Type B pancreatic cell (in vitro differentiated cells): ENCODE results near the gene KDM6B. TPM values are rescaled to one million over a fixed set of nuclear protein-coding genes. Genes with fewer than 3 reads are reported as not detected.

Experiments used
- DNase-seq: peaks from one replicate; pipeline ENCODE4 v3.0.0; 2021; ENCODE audit warnings: mixed read lengths; ENCODE audit not compliant: unreplicated experiment; ENCODE audit errors: extremely low spot score
- H3K27ac Mint-ChIP-seq: 2 replicates; pipeline ENCODE4 v1.8.0; 2021; ENCODE audit warnings: mild to moderate bottlenecking, mixed read lengths
- H3K27me3 Mint-ChIP-seq: 2 replicates; pipeline ENCODE4 v1.8.0; 2021; ENCODE audit warnings: mixed read lengths
- H3K36me3 Mint-ChIP-seq: 2 replicates; pipeline ENCODE4 v1.8.0; 2021; ENCODE audit warnings: mixed read lengths
- H3K4me1 Mint-ChIP-seq: one replicate; pipeline ENCODE4 v1.8.0; 2021; ENCODE audit warnings: mixed read lengths; ENCODE audit not compliant: unreplicated experiment
- H3K4me3 Mint-ChIP-seq: 2 replicates; pipeline ENCODE4 v1.8.0; 2021; ENCODE audit warnings: mild to moderate bottlenecking, mixed read lengths
- H3K9me3 Mint-ChIP-seq: 2 replicates; pipeline ENCODE4 v1.8.0; 2021; ENCODE audit warnings: mixed read lengths
- total RNA-seq: library from RNA; stranded (reverse); gene quantifications from 2 replicates; pipeline ENCODE4 v1.2.1, GENCODE V29; 2021; ENCODE audit warnings: low replicate concordance
- TF ChIP-seq, protein P1 (sequence below): fragments of 200-600 bp; sonication (generic); conservative IDR thresholded peaks from 2 replicates; pipeline ENCODE4 v1.5.0; 2021; ENCODE audit warnings: antibody characterized with exemption, mild to moderate bottlenecking

The KDM6B gene
- total RNA-seq, 1 donor from 2014 or later: 69.1 TPM

DNA sequence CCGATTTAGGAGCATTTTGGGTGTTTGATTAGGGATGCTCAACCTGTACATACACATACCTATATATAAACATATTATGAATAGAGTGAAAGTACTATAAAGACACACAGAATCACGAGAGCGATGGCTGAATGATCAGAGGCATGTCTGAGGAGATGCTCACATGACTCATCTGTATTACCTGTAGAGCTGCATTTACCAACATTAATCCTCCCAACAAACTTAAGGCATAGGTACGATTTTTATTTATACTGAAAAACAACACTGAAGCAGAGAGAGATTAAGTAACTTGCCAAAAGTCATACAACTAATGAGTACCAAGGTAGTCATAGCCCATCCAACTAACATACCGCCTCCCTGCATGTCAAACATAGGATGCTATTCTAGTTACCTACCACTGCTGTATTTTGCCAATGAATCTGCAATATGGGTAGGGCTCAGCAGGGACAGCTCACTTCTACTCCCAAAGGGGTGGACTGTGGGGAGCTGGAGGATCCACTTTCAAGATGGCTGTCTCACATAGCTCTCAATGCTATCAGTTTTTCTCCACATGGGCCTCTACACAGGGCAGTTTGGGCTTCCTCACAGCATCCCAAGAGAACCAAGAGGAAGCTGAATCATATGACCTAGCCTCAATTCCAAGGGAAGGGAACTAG lies 31.1 kb downstream of the KDM6B start:
- no peaks in the 10 kb centered on the region for H3K9me3 Mint-ChIP-seq
- H3K4me3 Mint-ChIP-seq: no peak overlapping the region
- DNase-seq: no peak
- no peak overlapping the region for H3K27ac Mint-ChIP-seq
- peaks cover 27% of the 10 kb centered on the region for H3K36me3 Mint-ChIP-seq
- H3K4me1 Mint-ChIP-seq: peaks cover 22% of the 10 kb centered on the region
- TF ChIP-seq, protein P1, sequence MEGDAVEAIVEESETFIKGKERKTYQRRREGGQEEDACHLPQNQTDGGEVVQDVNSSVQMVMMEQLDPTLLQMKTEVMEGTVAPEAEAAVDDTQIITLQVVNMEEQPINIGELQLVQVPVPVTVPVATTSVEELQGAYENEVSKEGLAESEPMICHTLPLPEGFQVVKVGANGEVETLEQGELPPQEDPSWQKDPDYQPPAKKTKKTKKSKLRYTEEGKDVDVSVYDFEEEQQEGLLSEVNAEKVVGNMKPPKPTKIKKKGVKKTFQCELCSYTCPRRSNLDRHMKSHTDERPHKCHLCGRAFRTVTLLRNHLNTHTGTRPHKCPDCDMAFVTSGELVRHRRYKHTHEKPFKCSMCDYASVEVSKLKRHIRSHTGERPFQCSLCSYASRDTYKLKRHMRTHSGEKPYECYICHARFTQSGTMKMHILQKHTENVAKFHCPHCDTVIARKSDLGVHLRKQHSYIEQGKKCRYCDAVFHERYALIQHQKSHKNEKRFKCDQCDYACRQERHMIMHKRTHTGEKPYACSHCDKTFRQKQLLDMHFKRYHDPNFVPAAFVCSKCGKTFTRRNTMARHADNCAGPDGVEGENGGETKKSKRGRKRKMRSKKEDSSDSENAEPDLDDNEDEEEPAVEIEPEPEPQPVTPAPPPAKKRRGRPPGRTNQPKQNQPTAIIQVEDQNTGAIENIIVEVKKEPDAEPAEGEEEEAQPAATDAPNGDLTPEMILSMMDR: no peak
- no peaks in the 10 kb centered on the region for H3K27me3 Mint-ChIP-seq

DNA sequence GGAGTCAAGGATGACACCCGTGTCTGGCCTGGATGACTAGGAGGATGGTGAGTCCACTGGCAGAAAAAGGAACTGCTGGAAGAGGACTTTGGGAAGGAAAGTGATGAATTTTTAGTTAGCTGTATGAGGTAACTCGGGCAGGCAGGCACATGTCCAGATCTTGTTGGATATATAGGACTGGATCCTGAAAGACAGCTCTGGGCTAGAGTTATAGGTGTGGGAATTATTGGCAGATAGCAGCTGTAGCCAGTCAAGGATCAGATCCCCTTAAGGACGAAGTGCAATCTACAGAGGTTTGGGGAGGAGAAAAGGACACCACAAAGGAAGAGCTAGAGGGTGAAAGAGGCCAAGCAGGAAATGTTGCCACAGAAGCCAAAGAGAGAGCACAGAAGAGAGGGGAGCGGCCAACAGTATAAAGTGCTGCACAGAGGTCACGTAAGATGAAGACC lies 33.9 kb downstream of the KDM6B start:
- no peak overlapping the region for H3K27ac Mint-ChIP-seq
- peaks cover 11% of the 10 kb centered on the region for H3K4me1 Mint-ChIP-seq
- H3K27me3 Mint-ChIP-seq: no peaks in the 10 kb centered on the region
- H3K4me3 Mint-ChIP-seq: no peak overlapping the region
- DNase-seq: no peak
- TF ChIP-seq, protein P1: no peak
- H3K36me3 Mint-ChIP-seq: peaks cover 27% of the 10 kb centered on the region
- H3K9me3 Mint-ChIP-seq: no peaks in the 10 kb centered on the region

- H3K27me3 Mint-ChIP-seq: no peaks in the 10 kb centered on the region
- H3K4me3 Mint-ChIP-seq: no peak overlapping the region
- TF ChIP-seq, protein P1: no peak
- no peak overlapping the region for H3K27ac Mint-ChIP-seq
- no peaks in the 10 kb centered on the region for H3K4me1 Mint-ChIP-seq
- peaks cover 35% of the 10 kb centered on the region for H3K36me3 Mint-ChIP-seq
- DNase-seq: no peak
- H3K9me3 Mint-ChIP-seq: no peaks in the 10 kb centered on the region
Measured at GRCh38 chr17:7873051-7873450, 39.0 kb downstream of the KDM6B start.

DNA sequence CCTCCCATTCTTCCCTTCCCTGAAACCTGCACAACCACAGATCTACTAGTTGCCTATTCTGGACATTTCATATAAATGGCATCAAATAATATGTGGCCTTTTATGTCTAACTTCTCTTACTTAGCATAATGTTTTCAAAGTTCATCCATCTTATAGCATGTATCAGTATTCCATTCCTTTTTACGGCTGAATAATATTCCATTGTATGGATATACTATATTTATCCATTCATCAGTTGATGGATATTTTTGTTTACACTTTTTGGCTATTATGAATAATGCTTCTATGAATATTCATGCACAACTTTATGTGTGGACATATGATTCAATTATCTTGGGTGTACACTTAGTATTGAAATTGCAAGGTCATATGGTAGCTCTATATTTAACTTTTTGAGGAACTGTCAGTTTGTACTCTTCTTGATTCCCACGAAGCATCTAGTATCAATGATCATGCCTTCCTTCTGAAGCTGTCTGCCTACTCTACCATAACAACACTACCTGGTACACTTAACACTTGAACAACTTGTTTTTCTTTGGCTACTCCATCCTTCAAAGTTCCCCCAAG lies 41.9 kb downstream of the KDM6B start:
- H3K36me3 Mint-ChIP-seq: peaks cover 34% of the 10 kb centered on the region
- no peaks in the 10 kb centered on the region for H3K4me1 Mint-ChIP-seq
- no peak overlapping the region for H3K4me3 Mint-ChIP-seq
- no peaks in the 10 kb centered on the region for H3K27me3 Mint-ChIP-seq
- no peak overlapping the region for H3K27ac Mint-ChIP-seq
- TF ChIP-seq, protein P1: no peak
- H3K9me3 Mint-ChIP-seq: no peaks in the 10 kb centered on the region
- DNase-seq: no peak

GRCh38 chr17:7878234-7878633 lies 44.2 kb downstream of the KDM6B start:
- Mint-ChIP-seq H3K27ac (no peak overlapping the region), H3K4me1 (no peaks in the 10 kb centered on the region), H3K9me3 (no peaks in the 10 kb centered on the region), H3K27me3 (no peaks in the 10 kb centered on the region), H3K36me3 (peaks cover 29% of the 10 kb centered on the region), H3K4me3 (no peak overlapping the region)
- DNase-seq: no peak
- TF ChIP-seq, protein P1: no peak
